HepG2 (cell line): ENCODE measurements around the gene FAIM2. TPM values are rescaled to one million over a fixed set of nuclear protein-coding genes. Genes with fewer than 3 reads are reported as not detected.

Experiments
- ATAC-seq: fragments of 200-7000 bp; cut with Tn5 transposase; 3 replicates; pipeline ENCODE4 v1.9.1; 2020; ENCODE audit warnings: mild to moderate bottlenecking, moderate library complexity
- BruUV-seq: library from RNA; stranded (reverse); fragments of 400-500 nt; replicated peaks from 2 replicates; lab custom pipeline; 2021; lab: Mats Ljungman, UMichigan
- CTCF ChIA-PET: fragments of 300-600 bp; formaldehyde crosslinking; extraction: SDS; loops from one replicate; lab custom pipeline; 2021; ENCODE audit warnings: low total read pairs, inconsistent platforms, low intra/inter-chr PET ratio; lab: Yijun Ruan, JAX
- POLR2A ChIA-PET: fragments of 350-600 bp; sonication (Branson Sonifier 250); formaldehyde crosslinking; loops from one replicate; lab custom pipeline; 2020; ENCODE audit warnings: antibody characterized with exemption, inconsistent platforms; lab: Yijun Ruan, JAX
- DNase-seq: peaks from one replicate; pipeline ENCODE4 v3.0.0-alpha.2; 2015; ENCODE audit warnings: low spot score
- FAIRE-seq: peaks from 3 replicates; lab custom pipeline; 2011; peaks lifted over from hg19 to GRCh38; lab: Jason Lieb, UNC
- H2AFZ ChIP-seq: one replicate; pipeline ENCODE4 v1.6.1; 2011; ENCODE audit warnings: low read length, inconsistent platforms
- H3K27ac ChIP-seq: fragments of 300-600 bp; 3 replicates; pipeline ENCODE4 v1.8.0; 2011; ENCODE audit warnings: mixed run types, mild to moderate bottlenecking, mixed read lengths, low read length, inconsistent platforms; ENCODE audit not compliant: insufficient read depth; ENCODE audit errors: extremely low read length
- H3K27me3 ChIP-seq, 2 experiments: fragments of 200-600 bp in 1 of 2; 2 replicates in 1 of 2; 3 replicates in 1 of 2; pipeline versions ENCODE4 v1.6.0 to v1.8.0; 2011; ENCODE audit warnings: low read length in 2 of 2, mild to moderate bottlenecking in 2 of 2, moderate library complexity in 2 of 2, inconsistent platforms in 1 of 2; ENCODE audit not compliant: insufficient read depth in 2 of 2, control insufficient read depth in 1 of 2
- H3K36me3 ChIP-seq, 2 experiments: fragments of 200-600 bp in 1 of 2; replicated peaks in 1 of 2; 2 replicates in 1 of 2; 3 replicates in 1 of 2; pipeline versions ENCODE4 v1.5.1 to v1.8.0; 2011; ENCODE audit warnings: low read length in 2 of 2, inconsistent platforms in 1 of 2; ENCODE audit not compliant: insufficient read depth in 2 of 2, control insufficient read depth in 1 of 2
- H3K4me1 ChIP-seq: 2 replicates; pipeline ENCODE4 v1.5.1; 2012; ENCODE audit warnings: low read length, inconsistent platforms; ENCODE audit not compliant: insufficient read depth
- H3K4me2 ChIP-seq: 2 replicates; pipeline ENCODE4 v1.6.0; 2011; ENCODE audit warnings: low read depth, low read length, inconsistent platforms
- H3K4me3 ChIP-seq, 3 experiments: fragments of 200-600 bp in 1 of 3; sonication (generic), shearing (Covaris generic) in 1 of 3; replicated peaks in 1 of 3; 2 replicates each; pipeline ENCODE4 v1.5.1; 2011 to 2016; ENCODE audit warnings: low read length in 3 of 3, inconsistent platforms in 2 of 3, low read depth in 2 of 3, mild to moderate bottlenecking in 2 of 3, control low read depth in 1 of 3, mixed read lengths in 1 of 3; ENCODE audit not compliant: insufficient read depth in 1 of 3
- H3K79me2 ChIP-seq: one replicate; pipeline ENCODE4 v1.6.1; 2011; ENCODE audit warnings: low read length, inconsistent platforms; ENCODE audit not compliant: insufficient read depth
- H3K9ac ChIP-seq: 2 replicates; pipeline ENCODE4 v1.6.0; 2011; ENCODE audit warnings: mild to moderate bottlenecking, low read depth, low read length, inconsistent platforms; ENCODE audit not compliant: insufficient read depth
- H3K9me3 ChIP-seq: 2 replicates; pipeline ENCODE4 v1.5.1; 2012; ENCODE audit warnings: mild to moderate bottlenecking, low read length
- H4K20me1 ChIP-seq: 2 replicates; pipeline ENCODE4 v1.6.0; 2011; ENCODE audit warnings: inconsistent platforms, mild to moderate bottlenecking, low read length, moderate library complexity; ENCODE audit not compliant: insufficient read depth
- FOXP1 ChIP-seq, 2 experiments: fragments of 450-650 bp in 1 of 2; IDR thresholded peaks; 2 replicates each; pipeline ENCODE4 v1.6.1; 2017 to 2018; ENCODE audit warnings: antibody characterized with exemption in 1 of 2
- HMGA1 ChIP-seq: sonication (generic); formaldehyde crosslinking; conservative IDR thresholded peaks from 2 replicates; pipeline ENCODE4 v1.4.0; 2020; ENCODE audit warnings: missing genetic modification reagents
- PAX8 ChIP-seq: sonication (generic); formaldehyde crosslinking; IDR thresholded peaks from 2 replicates; pipeline ENCODE4 v1.8.0; 2022; ENCODE audit warnings: mild to moderate bottlenecking, missing genetic modification reagents, borderline replicate concordance
- ZEB1 ChIP-seq: IDR thresholded peaks from 2 replicates; pipeline ENCODE4 v1.6.1; 2012; ENCODE audit warnings: mild to moderate bottlenecking, low read depth, inconsistent platforms; ENCODE audit not compliant: insufficient replicate concordance
- ZNF264 ChIP-seq: sonication (generic); formaldehyde crosslinking; IDR thresholded peaks from 2 replicates; pipeline ENCODE4 v1.4.0; 2020; ENCODE audit warnings: missing genetic modification reagents
- WGBS: methylation state at CpG from one replicate; pipeline ENCODE4 v1.1.6; 2017; ENCODE audit warnings: low lambda C conversion rate; 5-methylcytosine and 5-hydroxymethylcytosine counted together
- in situ Hi-C: cut with HindIII; loops from 2 replicates; pipeline ENCODE4 v1.10.0; 2017; ENCODE audit warnings: low pct_unique_long_range_greater_than_20kb; ENCODE audit not compliant: extremely low pct_ligation_motif_present
- intact Hi-C: fragments of 100-400 bp; cut with micrococcal nuclease; formaldehyde crosslinking; loops from one replicate; pipeline ENCODE4 v1.10.0; 2022; ENCODE audit not compliant: unreplicated experiment
- polyA plus RNA-seq, 8 experiments: library from polyadenylated mRNA; depleted of rRNA in 3 of 8; stranded (reverse) in 7 of 8; unstranded in 1 of 8; fragments of >200 nt; fragmentation: Illumina TruSeq in 4 of 8; extraction: Trizol in 4 of 8; gene quantifications; 2 replicates each; pipeline versions ENCODE4 v1.2.1 to v1.2.3, GENCODE V29; 2011 to 2016; ENCODE audit warnings: low read depth in 4 of 8, missing spikeins in 1 of 8, mixed read lengths in 1 of 8; ENCODE audit not compliant: insufficient read depth in 1 of 8
- total RNA-seq, 5 experiments: library from RNA; depleted of rRNA; stranded (reverse); fragments of >200 nt; fragmentation: Illumina TruSeq; extraction: Trizol; gene quantifications; 2 replicates each; pipeline ENCODE4 v1.2.3, GENCODE V29; 2016; ENCODE audit warnings: low read depth in 1 of 5
- TF ChIP-seq, protein P1 (sequence below): sonication (generic); formaldehyde crosslinking; IDR thresholded peaks from 2 replicates; pipeline ENCODE4 v1.4.0; 2020; ENCODE audit warnings: missing genetic modification reagents
- TF ChIP-seq, protein P2 (sequence below): sonication (generic); formaldehyde crosslinking; IDR thresholded peaks from 2 replicates; pipeline ENCODE4 v1.9.0; 2021; ENCODE audit warnings: missing genetic modification reagents, borderline replicate concordance

The FAIM2 gene
- total and polyA plus RNA-seq, 2 of the 13 experiments (the other 11 are each of a cell fraction or from before 2014, with no cell fraction given) = not detected

DNA sequence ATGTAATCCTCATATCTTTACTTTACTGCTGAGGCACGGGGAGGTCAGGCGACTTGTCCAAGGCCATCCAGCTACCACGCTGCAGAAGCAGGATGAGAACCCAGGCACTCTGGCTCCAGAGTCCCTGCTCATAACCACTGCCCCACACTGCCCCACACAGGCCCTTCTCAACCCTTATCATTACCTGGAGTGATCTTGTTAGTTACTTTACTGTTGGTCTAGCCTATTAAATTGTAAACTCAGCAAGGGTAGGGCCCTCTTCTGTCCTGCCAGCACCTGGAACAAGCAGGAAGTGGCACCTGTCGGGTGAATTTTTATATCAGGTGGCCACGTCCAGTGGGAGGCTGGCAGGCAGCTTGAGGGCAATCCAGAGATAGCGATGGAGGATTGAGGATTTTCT lies 12.2 kb downstream of the FAIM2 start (continued):
- TF ChIP-seq, protein P1, sequence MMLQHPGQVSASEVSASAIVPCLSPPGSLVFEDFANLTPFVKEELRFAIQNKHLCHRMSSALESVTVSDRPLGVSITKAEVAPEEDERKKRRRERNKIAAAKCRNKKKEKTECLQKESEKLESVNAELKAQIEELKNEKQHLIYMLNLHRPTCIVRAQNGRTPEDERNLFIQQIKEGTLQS = no peak
- TF ChIP-seq ZEB1 = no peak
- TF ChIP-seq PAX8 (CRISPR knock-in tag) = no peak
- TF ChIP-seq HMGA1 (CRISPR knock-in tag) = no peak
- no peak for TF ChIP-seq ZNF264

DNA sequence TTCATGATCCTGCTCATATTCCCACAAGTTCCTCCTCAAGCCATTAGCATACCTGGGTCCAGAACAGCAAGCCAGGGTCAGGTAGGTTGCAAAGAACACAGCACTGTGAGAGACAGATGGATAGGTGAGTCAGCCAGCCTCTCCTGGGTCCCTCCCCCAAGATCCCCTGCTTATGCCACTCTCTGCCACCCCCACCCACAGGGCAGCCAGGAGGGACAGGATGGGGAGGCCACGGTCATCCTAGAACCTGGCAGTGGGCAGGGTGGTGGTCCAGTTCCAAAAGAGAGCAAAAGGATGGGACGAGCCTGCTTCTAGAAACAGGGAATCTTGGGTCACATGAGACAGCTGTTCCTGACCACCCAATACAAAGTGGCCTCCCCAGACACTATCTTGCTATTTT lies 12.7 kb downstream of the FAIM2 start:
- no peak overlapping the region for H3K4me3 ChIP-seq
- BruUV-seq = no TSS peak
- no peak overlapping the region for H2AFZ ChIP-seq
- H3K9me3 ChIP-seq = no peaks in the 10 kb centered on the region
- ChIA-PET POLR2A (no interaction called here), CTCF (no interaction called here)
- ATAC-seq = no peak
- H3K79me2 ChIP-seq = no peaks in the 10 kb centered on the region
- H3K9ac ChIP-seq = no peak overlapping the region
- in situ Hi-C loops = no loop called here
- no peak overlapping the region for H3K4me2 ChIP-seq
- TF ChIP-seq, protein P2, sequence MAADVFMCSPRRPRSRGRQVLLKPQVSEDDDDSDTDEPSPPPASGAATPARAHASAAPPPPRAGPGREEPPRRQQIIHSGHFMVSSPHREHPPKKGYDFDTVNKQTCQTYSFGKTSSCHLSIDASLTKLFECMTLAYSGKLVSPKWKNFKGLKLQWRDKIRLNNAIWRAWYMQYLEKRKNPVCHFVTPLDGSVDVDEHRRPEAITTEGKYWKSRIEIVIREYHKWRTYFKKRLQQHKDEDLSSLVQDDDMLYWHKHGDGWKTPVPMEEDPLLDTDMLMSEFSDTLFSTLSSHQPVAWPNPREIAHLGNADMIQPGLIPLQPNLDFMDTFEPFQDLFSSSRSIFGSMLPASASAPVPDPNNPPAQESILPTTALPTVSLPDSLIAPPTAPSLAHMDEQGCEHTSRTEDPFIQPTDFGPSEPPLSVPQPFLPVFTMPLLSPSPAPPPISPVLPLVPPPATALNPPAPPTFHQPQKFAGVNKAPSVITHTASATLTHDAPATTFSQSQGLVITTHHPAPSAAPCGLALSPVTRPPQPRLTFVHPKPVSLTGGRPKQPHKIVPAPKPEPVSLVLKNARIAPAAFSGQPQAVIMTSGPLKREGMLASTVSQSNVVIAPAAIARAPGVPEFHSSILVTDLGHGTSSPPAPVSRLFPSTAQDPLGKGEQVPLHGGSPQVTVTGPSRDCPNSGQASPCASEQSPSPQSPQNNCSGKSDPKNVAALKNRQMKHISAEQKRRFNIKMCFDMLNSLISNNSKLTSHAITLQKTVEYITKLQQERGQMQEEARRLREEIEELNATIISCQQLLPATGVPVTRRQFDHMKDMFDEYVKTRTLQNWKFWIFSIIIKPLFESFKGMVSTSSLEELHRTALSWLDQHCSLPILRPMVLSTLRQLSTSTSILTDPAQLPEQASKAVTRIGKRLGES = no peak
- TF ChIP-seq FOXP1 (IDR thresholded peaks at IDR 0.05) = no peak
- TF ChIP-seq FOXP1 (CRISPR knock-in tag; IDR thresholded peaks at IDR 0.05) = no peak
- H3K27ac ChIP-seq = no peak overlapping the region
- intact Hi-C loops = no loop called here
- no peak for DNase-seq
- FAIRE-seq = no peak
- H3K36me3 ChIP-seq = no peaks in the 10 kb centered on the region
- peaks cover 6 to 64% of the 10 kb centered on the region in 2 experiments; a peak in 4 of 5 replicates for H3K27me3 ChIP-seq
- H3K4me1 ChIP-seq = peaks cover 35% of the 10 kb centered on the region
- 25% methylated on average over 2 of the region's 2 CpGs for WGBS
- no peaks in the 10 kb centered on the region for H4K20me1 ChIP-seq
